ENCODE results near the gene FBXL13. TPM values are rescaled to one million over a fixed set of nuclear protein-coding genes. Genes with fewer than 3 reads are reported as not detected.

FBXL13 gene
- total RNA-seq, 2 donors from 2014 or later: 4.2 to 5.6 TPM

DNA sequence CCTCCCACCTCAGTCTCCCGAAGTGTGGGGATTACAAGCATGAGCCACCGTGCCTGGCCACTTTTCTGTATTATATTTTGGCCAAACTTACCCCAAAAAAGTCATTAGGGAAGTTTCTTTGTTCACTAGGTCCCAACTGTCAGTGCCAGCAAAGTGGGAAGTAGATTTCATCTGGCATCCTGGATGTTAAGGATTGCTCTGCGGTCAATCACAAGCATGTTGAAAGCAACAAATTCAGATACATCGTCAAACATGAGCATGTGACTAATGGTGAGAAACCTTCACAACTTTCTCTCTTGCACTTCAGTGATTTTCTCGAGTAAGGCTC lies 176.1 kb downstream of the FBXL13 start:
- Histone ChIP-seq H3K36me3 (replicated peaks in 1 of 2; ENCODE audit: insufficient read depth in 1 of 2, low read depth in 2 of 2) (no peaks in the 10 kb centered on the region), H3K9me3 (no peaks in the 10 kb centered on the region), H3K4me3 (no peak overlapping the region), H3K27ac (no peak overlapping the region), H3K4me1 (no peaks in the 10 kb centered on the region), H3K27me3 (no peaks in the 10 kb centered on the region)
- TF ChIP-seq, protein P1, sequence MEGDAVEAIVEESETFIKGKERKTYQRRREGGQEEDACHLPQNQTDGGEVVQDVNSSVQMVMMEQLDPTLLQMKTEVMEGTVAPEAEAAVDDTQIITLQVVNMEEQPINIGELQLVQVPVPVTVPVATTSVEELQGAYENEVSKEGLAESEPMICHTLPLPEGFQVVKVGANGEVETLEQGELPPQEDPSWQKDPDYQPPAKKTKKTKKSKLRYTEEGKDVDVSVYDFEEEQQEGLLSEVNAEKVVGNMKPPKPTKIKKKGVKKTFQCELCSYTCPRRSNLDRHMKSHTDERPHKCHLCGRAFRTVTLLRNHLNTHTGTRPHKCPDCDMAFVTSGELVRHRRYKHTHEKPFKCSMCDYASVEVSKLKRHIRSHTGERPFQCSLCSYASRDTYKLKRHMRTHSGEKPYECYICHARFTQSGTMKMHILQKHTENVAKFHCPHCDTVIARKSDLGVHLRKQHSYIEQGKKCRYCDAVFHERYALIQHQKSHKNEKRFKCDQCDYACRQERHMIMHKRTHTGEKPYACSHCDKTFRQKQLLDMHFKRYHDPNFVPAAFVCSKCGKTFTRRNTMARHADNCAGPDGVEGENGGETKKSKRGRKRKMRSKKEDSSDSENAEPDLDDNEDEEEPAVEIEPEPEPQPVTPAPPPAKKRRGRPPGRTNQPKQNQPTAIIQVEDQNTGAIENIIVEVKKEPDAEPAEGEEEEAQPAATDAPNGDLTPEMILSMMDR (IDR thresholded peaks at IDR 0.05): no peak
- TF ChIP-seq POLR2A (IDR thresholded peaks at IDR 0.05): no peak
- ATAC-seq (no peak), DNase-seq (no peak)
- intact Hi-C loops (cut with DNase I): no loop called here
- 73 to 93% methylated on average over 5 of the region's 5 CpGs for WGBS, 2 donors

DNA sequence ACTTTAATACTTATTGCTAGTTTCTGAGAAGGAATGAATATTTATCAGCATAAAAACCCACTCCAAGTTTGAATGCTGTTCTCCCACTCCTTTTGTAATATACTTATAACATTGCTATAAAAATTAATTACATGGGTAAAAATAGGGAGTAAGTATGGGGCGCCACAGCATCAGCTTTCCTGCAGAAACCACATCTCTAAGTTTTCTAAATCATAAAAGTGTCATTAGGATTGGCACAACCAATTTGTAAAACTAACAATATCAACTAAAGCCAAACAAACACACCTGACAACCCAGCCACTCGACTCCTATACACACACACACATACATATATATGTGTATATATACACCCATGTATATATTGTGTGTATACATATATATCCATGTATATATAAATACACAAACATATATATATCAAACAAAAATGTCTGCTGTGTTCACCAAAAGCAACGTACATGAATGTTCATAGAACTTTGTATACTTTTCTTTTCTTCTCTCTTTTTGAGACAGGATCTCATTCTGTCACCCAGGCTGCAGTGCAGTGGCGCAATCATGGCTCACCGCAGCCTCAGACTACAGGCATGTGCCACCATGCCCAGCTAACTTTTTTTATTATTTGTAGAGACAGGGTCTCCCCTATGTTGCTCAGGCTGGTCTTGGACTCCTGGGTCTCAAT lies 176.6 kb downstream of the FBXL13 start:
- Histone ChIP-seq H3K27me3 (no peaks in the 10 kb centered on the region), H3K9me3 (no peaks in the 10 kb centered on the region), H3K4me1 (no peaks in the 10 kb centered on the region), H3K4me3 (no peak overlapping the region), H3K27ac (no peak overlapping the region), H3K36me3 (replicated peaks in 1 of 2; ENCODE audit: insufficient read depth in 1 of 2, low read depth in 2 of 2) (no peaks in the 10 kb centered on the region)
- TF ChIP-seq, protein P1 (IDR thresholded peaks at IDR 0.05): no peak
- TF ChIP-seq POLR2A (IDR thresholded peaks at IDR 0.05): no peak
- intact Hi-C loops (cut with DNase I): no loop called here
- ATAC-seq: no peak
- peak in 1 of 4 donors; percentile 14 for DNase-seq
- 79 to 83% methylated on average over 5 of the region's 5 CpGs for WGBS, 2 donors

DNA sequence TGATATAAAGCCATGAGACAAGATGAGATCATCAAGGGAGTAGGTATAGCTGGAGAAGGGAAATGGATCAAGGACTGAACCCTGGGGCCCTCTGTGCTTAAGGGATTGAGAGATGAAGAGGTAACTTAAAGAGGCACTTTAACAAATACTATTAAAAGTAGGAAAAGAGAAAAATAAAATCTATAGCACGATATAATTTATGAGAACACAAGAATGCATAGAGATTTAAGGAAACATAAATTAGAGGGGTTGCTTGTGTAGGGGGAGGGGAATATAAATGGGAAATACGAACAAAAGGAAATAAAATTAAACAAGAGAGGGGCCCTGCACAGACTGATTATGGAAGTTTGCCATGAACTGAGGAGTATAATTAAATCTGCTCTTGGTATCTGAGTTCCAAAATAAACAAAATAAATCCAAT lies 177.4 kb downstream of the FBXL13 start:
- Histone ChIP-seq H3K4me1 (no peaks in the 10 kb centered on the region), H3K36me3 (replicated peaks in 1 of 2; ENCODE audit: insufficient read depth in 1 of 2, low read depth in 2 of 2) (no peaks in the 10 kb centered on the region), H3K27me3 (no peaks in the 10 kb centered on the region), H3K9me3 (no peaks in the 10 kb centered on the region), H3K27ac (no peak overlapping the region), H3K4me3 (no peak overlapping the region)
- intact Hi-C loops (cut with DNase I): no loop called here
- no peak for DNase-seq
- no peak for ATAC-seq
- WGBS, 2 donors: 50% methylated on average over 2 of the region's 2 CpGs
- no peak for TF ChIP-seq POLR2A (IDR thresholded peaks at IDR 0.05)
- TF ChIP-seq, protein P1 (IDR thresholded peaks at IDR 0.05): no peak

DNA sequence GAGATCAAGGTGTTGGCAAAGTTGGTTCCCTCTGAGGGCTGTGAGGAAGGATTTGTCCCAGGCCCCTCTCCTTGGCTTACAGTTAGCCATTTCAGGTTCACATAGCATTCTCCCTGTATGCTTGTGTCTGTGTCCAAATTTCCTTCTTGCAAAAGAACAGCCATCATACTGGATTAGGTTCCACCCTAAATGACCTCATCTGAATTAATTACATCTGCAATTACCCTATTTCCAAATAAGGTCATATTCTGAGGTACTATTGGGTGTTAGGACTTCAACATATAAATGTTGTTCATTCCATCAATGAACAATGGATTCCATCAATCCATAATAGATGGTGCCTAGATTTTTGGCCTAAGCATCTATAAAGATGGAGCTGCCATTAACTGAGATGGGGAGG lies 178.0 kb downstream of the FBXL13 start:
- DNase-seq: no peak
- TF ChIP-seq POLR2A (IDR thresholded peaks at IDR 0.05): no peak
- TF ChIP-seq, protein P1 (IDR thresholded peaks at IDR 0.05): no peak
- no peaks in the 10 kb centered on the region for H3K36me3 ChIP-seq (replicated peaks in 1 of 2; ENCODE audit: insufficient read depth in 1 of 2, low read depth in 2 of 2)
- H3K4me1 ChIP-seq: no peaks in the 10 kb centered on the region
- H3K4me3 ChIP-seq: no peak overlapping the region
- intact Hi-C loops (cut with DNase I): no loop called here
- H3K9me3 ChIP-seq: no peaks in the 10 kb centered on the region
- no peaks in the 10 kb centered on the region for H3K27me3 ChIP-seq
- ATAC-seq: no peak
- no peak overlapping the region for H3K27ac ChIP-seq

DNA sequence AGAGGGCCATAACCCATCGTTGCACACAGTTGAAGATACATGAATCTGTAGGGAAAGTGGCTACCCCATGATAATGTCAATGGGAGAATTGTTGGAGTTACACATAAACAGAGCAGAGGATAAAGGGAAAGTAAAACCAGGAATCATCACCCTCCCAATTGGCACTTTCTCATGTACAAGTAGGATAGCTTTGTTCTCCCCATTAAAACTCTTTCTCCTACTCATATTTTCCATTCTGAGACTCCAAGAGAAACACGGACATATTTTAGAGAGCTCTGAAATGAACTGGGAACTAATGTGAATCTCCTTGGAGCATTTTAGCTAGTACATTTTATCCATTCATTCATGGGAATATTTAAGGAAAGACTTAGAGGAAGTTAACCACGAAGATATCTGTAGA lies 179.0 kb downstream of the FBXL13 start:
- ATAC-seq: no peak
- Histone ChIP-seq H3K27ac (no peak overlapping the region), H3K4me1 (no peaks in the 10 kb centered on the region)

More for the DNA sequence above, 179.0 kb downstream of the FBXL13 start:
- H3K27me3 ChIP-seq: no peaks in the 10 kb centered on the region
- intact Hi-C loops (cut with DNase I): no loop called here
- no peak for TF ChIP-seq POLR2A (IDR thresholded peaks at IDR 0.05)
- TF ChIP-seq, protein P1 (IDR thresholded peaks at IDR 0.05): no peak
- DNase-seq: no peak
- 60 to 69% methylated on average over 3 of the region's 3 CpGs for WGBS, 2 donors
- no peaks in the 10 kb centered on the region for H3K36me3 ChIP-seq (replicated peaks in 1 of 2; ENCODE audit: insufficient read depth in 1 of 2, low read depth in 2 of 2)
- no peak overlapping the region for H3K4me3 ChIP-seq
- no peaks in the 10 kb centered on the region for H3K9me3 ChIP-seq
